ENCODE measurements around the gene ROPN1L. TPM values are rescaled to one million over a fixed set of nuclear protein-coding genes. Genes with fewer than 3 reads are reported as not detected.

The ROPN1L gene
- total RNA-seq, 1 donor from 2014 or later: 0.45 TPM

- DNase-seq (ENCODE audit: low spot score in 2 of 2, unreplicated experiment in 2 of 2): no peak
- peaks cover 8% of the 10 kb centered on the region for H3K4me1 Mint-ChIP-seq
- H3K9me3 Mint-ChIP-seq: no peaks in the 10 kb centered on the region
- no peaks in the 10 kb centered on the region for H3K27me3 Mint-ChIP-seq (ENCODE audit: low read depth)
- no peak overlapping the region for H3K27ac Mint-ChIP-seq
- H3K36me3 Mint-ChIP-seq: no peaks in the 10 kb centered on the region
- no peak for TF ChIP-seq CTCF (IDR thresholded peaks at IDR 0.05; ENCODE audit: unreplicated experiment)
- H3K4me3 Mint-ChIP-seq: no peak overlapping the region
These were observed 45.0 kb downstream of the ROPN1L start for GRCh38 chr5:10486511-10487344.

GRCh38 chr5:10488144-10488543 lies 46.5 kb downstream of the ROPN1L start:
- Mint-ChIP-seq H3K27me3 (ENCODE audit: low read depth) (no peaks in the 10 kb centered on the region), H3K9me3 (no peaks in the 10 kb centered on the region), H3K4me1 (peaks cover 8% of the 10 kb centered on the region), H3K4me3 (no peak overlapping the region), H3K27ac (no peak overlapping the region), H3K36me3 (no peaks in the 10 kb centered on the region)
- TF ChIP-seq CTCF (IDR thresholded peaks at IDR 0.05; ENCODE audit: unreplicated experiment): no peak
- DNase-seq (ENCODE audit: low spot score in 2 of 2, unreplicated experiment in 2 of 2): no peak

- peaks cover 13% of the 10 kb centered on the region for H3K9me3 Mint-ChIP-seq
- no peak overlapping the region for H3K4me3 Mint-ChIP-seq
- no peaks in the 10 kb centered on the region for H3K27me3 Mint-ChIP-seq (ENCODE audit: low read depth)
- no peak for TF ChIP-seq CTCF (IDR thresholded peaks at IDR 0.05; ENCODE audit: unreplicated experiment)
- peaks cover 7% of the 10 kb centered on the region for H3K4me1 Mint-ChIP-seq
- no peak for DNase-seq (ENCODE audit: low spot score in 2 of 2, unreplicated experiment in 2 of 2)
- peaks cover under 1% of the 10 kb centered on the region for H3K36me3 Mint-ChIP-seq
- no peak overlapping the region for H3K27ac Mint-ChIP-seq
These were observed 48.2 kb downstream of the ROPN1L start for GRCh38 chr5:10489810-10490426.

- no peak for DNase-seq (ENCODE audit: low spot score in 2 of 2, unreplicated experiment in 2 of 2)
- no peaks in the 10 kb centered on the region for H3K4me1 Mint-ChIP-seq
- no peak for TF ChIP-seq CTCF (IDR thresholded peaks at IDR 0.05; ENCODE audit: unreplicated experiment)
- H3K9me3 Mint-ChIP-seq: peaks cover 19% of the 10 kb centered on the region
- H3K36me3 Mint-ChIP-seq: peaks cover 3% of the 10 kb centered on the region
- H3K27ac Mint-ChIP-seq: no peak overlapping the region
- no peaks in the 10 kb centered on the region for H3K27me3 Mint-ChIP-seq (ENCODE audit: low read depth)
- no peak overlapping the region for H3K4me3 Mint-ChIP-seq
These were observed 49.4 kb downstream of the ROPN1L start for GRCh38 chr5:10490927-10491672.

GRCh38 chr5:10491673-10492026 lies 50.0 kb downstream of the ROPN1L start:
- DNase-seq (ENCODE audit: low spot score in 2 of 2, unreplicated experiment in 2 of 2): no peak
- Mint-ChIP-seq H3K4me3 (no peak overlapping the region), H3K4me1 (no peaks in the 10 kb centered on the region), H3K27me3 (ENCODE audit: low read depth) (no peaks in the 10 kb centered on the region), H3K9me3 (peaks cover 21% of the 10 kb centered on the region), H3K27ac (no peak overlapping the region), H3K36me3 (peaks cover 3% of the 10 kb centered on the region)
- no peak for TF ChIP-seq CTCF (IDR thresholded peaks at IDR 0.05; ENCODE audit: unreplicated experiment)
